ENCODE data around the gene EPHA4. TPM values are rescaled to one million over a fixed set of nuclear protein-coding genes. Genes with fewer than 3 reads are reported as not detected.

The EPHA4 gene
- total RNA-seq, 4 donors from 2014 or later: 3.5 to 16.5 (median 12.4) TPM

GRCh38 chr2:221478485-221478863, 93.6 kb downstream of the EPHA4 start:
- no peaks in the 10 kb centered on the region for H3K36me3 ChIP-seq
- H3K27me3 ChIP-seq: no peaks in the 10 kb centered on the region
- DNase-seq: no peak
- no peak overlapping the region for H3K27ac ChIP-seq
- H3K4me1 ChIP-seq: no peaks in the 10 kb centered on the region
- no peak overlapping the region for H3K4me3 ChIP-seq
- no peaks in the 10 kb centered on the region for H3K9me3 ChIP-seq
- TF ChIP-seq POLR2A (IDR thresholded peaks at IDR 0.05): no peak
- TF ChIP-seq CTCF (IDR thresholded peaks at IDR 0.05): no peak

GRCh38 chr2:221477714-221478484, 94.2 kb downstream of the EPHA4 start:
- Histone ChIP-seq H3K4me3 (no peak overlapping the region), H3K36me3 (no peaks in the 10 kb centered on the region), H3K27me3 (no peaks in the 10 kb centered on the region), H3K4me1 (no peaks in the 10 kb centered on the region), H3K9me3 (no peaks in the 10 kb centered on the region), H3K27ac (no peak overlapping the region)
- TF ChIP-seq CTCF (IDR thresholded peaks at IDR 0.05): no peak
- no peak for TF ChIP-seq POLR2A (IDR thresholded peaks at IDR 0.05)
- DNase-seq: no peak

DNA sequence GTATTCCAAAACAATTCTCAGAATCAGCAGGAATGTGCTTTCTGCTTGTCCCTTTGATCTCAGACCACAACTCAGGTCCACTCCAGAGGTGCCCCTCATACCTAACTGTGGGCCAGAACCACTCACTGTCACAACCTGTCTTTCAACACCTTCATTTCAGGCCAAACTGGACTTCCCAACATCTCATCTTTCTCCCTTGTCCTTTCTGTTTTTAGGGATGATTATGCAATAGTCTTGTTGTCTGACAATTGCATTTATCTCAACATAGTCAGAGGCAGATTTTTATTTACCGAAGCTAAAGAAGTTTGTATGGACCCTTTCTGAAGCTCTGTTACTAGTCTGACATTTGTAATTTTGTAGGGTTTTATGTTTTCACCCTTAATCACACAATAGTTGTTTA, 95.9 kb downstream of the EPHA4 start:
- no peak overlapping the region for H3K27ac ChIP-seq
- H3K4me3 ChIP-seq: no peak overlapping the region
- H3K9me3 ChIP-seq: no peaks in the 10 kb centered on the region
- DNase-seq: no peak
- no peaks in the 10 kb centered on the region for H3K27me3 ChIP-seq
- H3K4me1 ChIP-seq: no peaks in the 10 kb centered on the region
- no peaks in the 10 kb centered on the region for H3K36me3 ChIP-seq
- TF ChIP-seq POLR2A (IDR thresholded peaks at IDR 0.05) (no peak), CTCF (IDR thresholded peaks at IDR 0.05) (no peak)

- DNase-seq: no peak
- no peaks in the 10 kb centered on the region for H3K27me3 ChIP-seq
- no peak for TF ChIP-seq CTCF (IDR thresholded peaks at IDR 0.05)
- no peak for TF ChIP-seq POLR2A (IDR thresholded peaks at IDR 0.05)
- no peak overlapping the region for H3K27ac ChIP-seq
- H3K9me3 ChIP-seq: no peaks in the 10 kb centered on the region
- H3K4me1 ChIP-seq: no peaks in the 10 kb centered on the region
- no peak overlapping the region for H3K4me3 ChIP-seq
- H3K36me3 ChIP-seq: no peaks in the 10 kb centered on the region
These were observed 98.7 kb downstream of the EPHA4 start for GRCh38 chr2:221473451-221473850.

GRCh38 chr2:221468317-221468716, 103.8 kb downstream of the EPHA4 start:
- no peak for TF ChIP-seq CTCF (IDR thresholded peaks at IDR 0.05)
- TF ChIP-seq POLR2A (IDR thresholded peaks at IDR 0.05): no peak
- H3K27me3 ChIP-seq: no peaks in the 10 kb centered on the region
- no peak for DNase-seq
- no peak overlapping the region for H3K4me3 ChIP-seq
- H3K36me3 ChIP-seq: no peaks in the 10 kb centered on the region
- no peaks in the 10 kb centered on the region for H3K9me3 ChIP-seq
- peaks cover 0 to 4% (median 0%) of the 10 kb centered on the region in 4 donors for H3K4me1 ChIP-seq
- no peak overlapping the region for H3K27ac ChIP-seq

Data from Peyer's patch (tissue), 4 donors.